ENCODE data around the gene ABL1.

- TF ChIP-seq EZH2phosphoT487 (conservative IDR thresholded peaks at IDR 0.05; ENCODE audit: low read length) = no peak
- TF ChIP-seq, protein P1, sequence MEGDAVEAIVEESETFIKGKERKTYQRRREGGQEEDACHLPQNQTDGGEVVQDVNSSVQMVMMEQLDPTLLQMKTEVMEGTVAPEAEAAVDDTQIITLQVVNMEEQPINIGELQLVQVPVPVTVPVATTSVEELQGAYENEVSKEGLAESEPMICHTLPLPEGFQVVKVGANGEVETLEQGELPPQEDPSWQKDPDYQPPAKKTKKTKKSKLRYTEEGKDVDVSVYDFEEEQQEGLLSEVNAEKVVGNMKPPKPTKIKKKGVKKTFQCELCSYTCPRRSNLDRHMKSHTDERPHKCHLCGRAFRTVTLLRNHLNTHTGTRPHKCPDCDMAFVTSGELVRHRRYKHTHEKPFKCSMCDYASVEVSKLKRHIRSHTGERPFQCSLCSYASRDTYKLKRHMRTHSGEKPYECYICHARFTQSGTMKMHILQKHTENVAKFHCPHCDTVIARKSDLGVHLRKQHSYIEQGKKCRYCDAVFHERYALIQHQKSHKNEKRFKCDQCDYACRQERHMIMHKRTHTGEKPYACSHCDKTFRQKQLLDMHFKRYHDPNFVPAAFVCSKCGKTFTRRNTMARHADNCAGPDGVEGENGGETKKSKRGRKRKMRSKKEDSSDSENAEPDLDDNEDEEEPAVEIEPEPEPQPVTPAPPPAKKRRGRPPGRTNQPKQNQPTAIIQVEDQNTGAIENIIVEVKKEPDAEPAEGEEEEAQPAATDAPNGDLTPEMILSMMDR (IDR thresholded peaks at IDR 0.05; ENCODE audit: insufficient read depth, low read length, poor library complexity, severe bottlenecking) = no peak
Observed at GRCh38 chr9:130830231-130830760, 4.8 kb upstream of the ABL1 start.

Data from SU-DHL-6 (cell line).